A673 (cell line): ENCODE measurements around the gene MRPS23. TPM values are rescaled to one million over a fixed set of nuclear protein-coding genes. Genes with fewer than 3 reads are reported as not detected.

Source experiments
- BruUV-seq: library from RNA; stranded (reverse); fragments of 400-500 nt; replicated peaks from 2 replicates; lab custom pipeline; 2021; lab: Mats Ljungman, UMichigan
- CTCF ChIA-PET: fragments of 300-600 bp; sonication (Branson Sonifier 250); formaldehyde crosslinking; loops from one replicate; lab custom pipeline; 2022; ENCODE audit warnings: antibody characterized with exemption; lab: Charles Lee
- POLR2A ChIA-PET: fragments of 300-600 bp; sonication (Branson Sonifier 250); formaldehyde crosslinking; loops from one replicate; lab custom pipeline; 2022; ENCODE audit warnings: antibody characterized with exemption; ENCODE audit not compliant: low non-redundant PET; lab: Charles Lee
- DNase-seq: peaks from one replicate; pipeline ENCODE4 v3.0.0-alpha.2; 2015; ENCODE audit warnings: low spot score
- H3K27ac ChIP-seq: fragments of 200-600 bp; sonication (generic); 2 replicates; pipeline ENCODE4 v1.5.1; 2016; ENCODE audit warnings: mixed run types, low read depth, mild to moderate bottlenecking, mixed read lengths, antibody characterized with exemption, low read length; ENCODE audit not compliant: poor library complexity, severe bottlenecking
- H3K27me3 ChIP-seq: fragments of 200-600 bp; sonication (generic); replicated peaks from 2 replicates; pipeline ENCODE4 v1.6.1; 2017; ENCODE audit warnings: mixed run types, low read depth, mild to moderate bottlenecking, mixed read lengths, antibody characterized with exemption, low read length; ENCODE audit not compliant: insufficient read depth, poor library complexity
- H3K36me3 ChIP-seq: fragments of 200-600 bp; sonication (generic); 2 replicates; pipeline ENCODE4 v1.6.1; 2016; ENCODE audit warnings: mixed run types, mild to moderate bottlenecking, mixed read lengths, antibody characterized with exemption, low read length; ENCODE audit not compliant: insufficient read depth, poor library complexity, severe bottlenecking
- H3K4me1 ChIP-seq: fragments of 200-600 bp; sonication (generic); 2 replicates; pipeline ENCODE4 v1.6.1; 2017; ENCODE audit warnings: mixed run types, mild to moderate bottlenecking, mixed read lengths, antibody characterized with exemption, low read length; ENCODE audit not compliant: insufficient read depth, poor library complexity, severe bottlenecking
- H3K4me3 ChIP-seq: fragments of 200-600 bp; sonication (generic); 2 replicates; pipeline ENCODE4 v1.5.1; 2016; ENCODE audit warnings: low read depth, mixed run types, mild to moderate bottlenecking, mixed read lengths, low read length; ENCODE audit not compliant: poor library complexity, severe bottlenecking
- H3K9me3 ChIP-seq: fragments of 200-600 bp; sonication (generic); 2 replicates; pipeline ENCODE4 v1.6.1; 2016; ENCODE audit warnings: mixed run types, low read depth, mild to moderate bottlenecking, mixed read lengths, antibody characterized with exemption, low read length; ENCODE audit not compliant: poor library complexity, severe bottlenecking
- CTCF ChIP-seq: fragments of 300-800, 200-600 bp; sonication (generic); conservative IDR thresholded peaks from 2 replicates; pipeline ENCODE4 v1.5.1; 2017; ENCODE audit warnings: low read depth, mild to moderate bottlenecking, antibody characterized with exemption, low read length, moderate library complexity, mixed read lengths
- EZH2 ChIP-seq: fragments of 200-600 bp; sonication (generic); IDR thresholded peaks from 2 replicates; pipeline ENCODE4 v1.6.1; 2017; ENCODE audit warnings: borderline replicate concordance, low read depth, mild to moderate bottlenecking, mixed read lengths, antibody characterized with exemption, low read length; ENCODE audit not compliant: poor library complexity, severe bottlenecking
- intact Hi-C: fragments of 100-400 bp; cut with micrococcal nuclease; formaldehyde crosslinking; loops from one replicate; pipeline ENCODE4 v1.10.0; 2022; ENCODE audit not compliant: unreplicated experiment
- total RNA-seq: library from RNA; stranded (reverse); gene quantifications from 2 replicates; pipeline ENCODE4 v1.2.3, GENCODE V29; 2021

MRPS23 gene
- total RNA-seq, 1 experiment from 2014 or later: 94.2 TPM

GRCh38 chr17:57873261-57874057, 23.6 kb upstream of the MRPS23 start:
- intact Hi-C loops: no loop called here
- TF ChIP-seq EZH2: no peak
- TF ChIP-seq CTCF: no peak
- POLR2A ChIA-PET: interaction anchor here (1.0 kb wide), 1 partner anchor 86 kb away, joined by 3 read pairs; no protein-coding TSS in a partner anchor
- Histone ChIP-seq H3K27me3 (no peaks in the 10 kb centered on the region), H3K27ac (peak overlapping the region; percentile 95), H3K36me3 (peaks cover 26% of the 10 kb centered on the region), H3K9me3 (no peaks in the 10 kb centered on the region), H3K4me1 (peaks cover 58% of the 10 kb centered on the region), H3K4me3 (no peak overlapping the region)
- no peak for DNase-seq
- CTCF ChIA-PET: interaction anchor here (2.1 kb wide), 1 partner anchor 126 kb away, joined by 10 read pairs; no protein-coding TSS in a partner anchor
- BruUV-seq: no TSS peak

- no peak for DNase-seq
- no peaks in the 10 kb centered on the region for H3K27me3 ChIP-seq
- CTCF ChIA-PET: no interaction called here
- BruUV-seq: no TSS peak
- H3K27ac ChIP-seq: peak overlapping the region; percentile 95
- POLR2A ChIA-PET: interaction anchor here (0.6 kb wide), 1 partner anchor 121 kb away, joined by 5 read pairs; no protein-coding TSS in a partner anchor
- no peak overlapping the region for H3K4me3 ChIP-seq
- H3K9me3 ChIP-seq: no peaks in the 10 kb centered on the region
- peaks cover 53% of the 10 kb centered on the region for H3K4me1 ChIP-seq
- TF ChIP-seq EZH2 (no peak), CTCF (no peak)
- peaks cover 26% of the 10 kb centered on the region for H3K36me3 ChIP-seq
- intact Hi-C loops: no loop called here
Observed at GRCh38 chr17:57872536-57872935, 22.7 kb upstream of the MRPS23 start.

GRCh38 chr17:57871863-57872262, 22.0 kb upstream of the MRPS23 start:
- CTCF ChIA-PET: no interaction called here
- no peak for DNase-seq
- Histone ChIP-seq H3K27ac (no peak overlapping the region), H3K27me3 (no peaks in the 10 kb centered on the region), H3K9me3 (no peaks in the 10 kb centered on the region), H3K4me1 (peaks cover 46% of the 10 kb centered on the region), H3K4me3 (no peak overlapping the region), H3K36me3 (peaks cover 26% of the 10 kb centered on the region)
- POLR2A ChIA-PET: interaction anchor here (0.6 to 0.7 kb wide), 2 partner anchors 121 to 275 kb away, joined by 4 to 5 read pairs; no protein-coding TSS in a partner anchor
- intact Hi-C loops: no loop called here
- BruUV-seq: no TSS peak
- TF ChIP-seq EZH2: no peak
- TF ChIP-seq CTCF: no peak
